Measurements from ENCODE around the gene PPP1R12A. TPM values are rescaled to one million over a fixed set of nuclear protein-coding genes. Genes with fewer than 3 reads are reported as not detected.

PPP1R12A gene
- total and polyA plus RNA-seq, 9 of the 15 experiments (the other 6 are each of a cell fraction or from before 2014, with no cell fraction given) = 26.4 to 119 (median 53.3) TPM

DNA sequence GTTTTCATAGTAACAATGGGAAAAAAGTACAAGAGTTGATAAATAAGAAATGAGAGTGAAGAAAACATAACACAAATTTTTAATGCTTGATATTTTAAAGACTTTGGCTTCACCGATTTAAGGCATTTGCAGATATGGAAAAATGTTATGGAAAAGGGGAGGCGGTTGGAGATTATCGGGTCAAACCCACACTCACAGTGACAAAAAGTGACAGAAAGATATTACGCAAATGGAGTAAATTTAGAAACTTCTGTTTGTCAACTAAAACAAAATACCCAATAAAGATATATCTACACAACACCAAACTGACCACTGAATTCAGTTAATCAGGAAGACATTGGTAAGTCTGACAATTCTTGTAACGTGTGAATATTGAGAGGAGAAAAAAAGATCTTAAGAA, 2.5 kb downstream of the PPP1R12A start:
- DNase-seq (ENCODE audit: extremely low read depth in 1 of 4, low spot score in 3 of 4) (peak in 2 of 4 experiments; percentile 24 to 71), FAIRE-seq (no peak), ATAC-seq (no peak)
- H3K4me3 ChIP-seq = peak overlapping the region; percentile 91
- H3K4me2 ChIP-seq (ENCODE audit: insufficient read depth, low read length) = peak overlapping the region; percentile 95
- ChIA-PET POLR2A (interaction anchor here (1.3 kb wide), 1 partner anchor 11 kb away, joined by 4 read pairs; no protein-coding TSS in a partner anchor), CTCF (ENCODE audit: low intra/inter-chr PET ratio) (no interaction called here)
- no peaks in the 10 kb centered on the region for H3K9me3 ChIP-seq (replicated peaks; ENCODE audit: control insufficient read depth, insufficient read depth, low read depth, low read length)
- no peak overlapping the region for H2AFZ ChIP-seq (ENCODE audit: low read depth, low read length)
- in situ Hi-C loops (cut with MboI) (no loop called here), intact Hi-C loops (cut with micrococcal nuclease) (loop anchor here (2.0 to 10.0 kb wide), 2 partner anchors 46 to 148 kb away; no protein-coding TSS in a partner anchor)
- peak overlapping the region; percentile 97 for H3K27ac ChIP-seq (ENCODE audit: extremely low read depth, low read depth, low read length)
- H4K20me1 ChIP-seq (replicated peaks; ENCODE audit: control insufficient read depth, insufficient read depth, low read length) = 0 out of 2 replicates have a peak, but pooled peaks cover 4% of the 10 kb centered on the region
- peaks cover 3 to 16% of the 10 kb centered on the region in 2 experiments; a peak in 4 of 5 replicates for H3K4me1 ChIP-seq (replicated peaks in 1 of 2; ENCODE audit: control insufficient read depth in 2 of 2, insufficient read depth in 2 of 2, low read length in 2 of 2)
- no peaks in the 10 kb centered on the region for H3K27me3 ChIP-seq (ENCODE audit: control insufficient read depth in 2 of 2, insufficient read depth in 2 of 2, low read length in 2 of 2)
- no peaks in the 10 kb centered on the region for H3K9me1 ChIP-seq (ENCODE audit: control insufficient read depth, insufficient read depth, low read length)
- WGBS (ENCODE audit: insufficient coverage, low coverage, missing lambda C conversion rate) = 1% methylated on average over 5 of the region's 5 CpGs
- H3K36me3 ChIP-seq (ENCODE audit: control insufficient read depth, insufficient read depth, low read length) = peaks cover 5% of the 10 kb centered on the region; the same call in 1 of the 3 replicates
- peak overlapping the region in 1 of 2 experiments; percentile 98; a peak in 3 of 4 replicates for H3K9ac ChIP-seq (ENCODE audit: insufficient read depth in 1 of 2, low read depth in 2 of 2, low read length in 2 of 2)
- BruUV-seq (replicated peaks) = no TSS peak
- peaks cover 98% of the 10 kb centered on the region for H3K79me2 ChIP-seq (ENCODE audit: control insufficient read depth, insufficient read depth, low read length)
- TF ChIP-seq, protein P1, sequence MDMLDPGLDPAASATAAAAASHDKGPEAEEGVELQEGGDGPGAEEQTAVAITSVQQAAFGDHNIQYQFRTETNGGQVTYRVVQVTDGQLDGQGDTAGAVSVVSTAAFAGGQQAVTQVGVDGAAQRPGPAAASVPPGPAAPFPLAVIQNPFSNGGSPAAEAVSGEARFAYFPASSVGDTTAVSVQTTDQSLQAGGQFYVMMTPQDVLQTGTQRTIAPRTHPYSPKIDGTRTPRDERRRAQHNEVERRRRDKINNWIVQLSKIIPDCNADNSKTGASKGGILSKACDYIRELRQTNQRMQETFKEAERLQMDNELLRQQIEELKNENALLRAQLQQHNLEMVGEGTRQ (CRISPR knock-in tag; IDR thresholded peaks at IDR 0.05) = no peak
- TF ChIP-seq ZNF444 (CRISPR knock-in tag; IDR thresholded peaks at IDR 0.05) = no peak
- no peak for TF ChIP-seq SAP30 (IDR thresholded peaks at IDR 0.05; ENCODE audit: borderline replicate concordance, insufficient read depth, low read depth, low read length, poor library complexity, severe bottlenecking)
- peak; percentile 78 for TF ChIP-seq TEAD4 (IDR thresholded peaks at IDR 0.05; ENCODE audit: low read length)
- TF ChIP-seq TEAD4 (CRISPR knock-in tag; IDR thresholded peaks at IDR 0.05; ENCODE audit: borderline replicate concordance) = no peak
- TF ChIP-seq, protein P2, sequence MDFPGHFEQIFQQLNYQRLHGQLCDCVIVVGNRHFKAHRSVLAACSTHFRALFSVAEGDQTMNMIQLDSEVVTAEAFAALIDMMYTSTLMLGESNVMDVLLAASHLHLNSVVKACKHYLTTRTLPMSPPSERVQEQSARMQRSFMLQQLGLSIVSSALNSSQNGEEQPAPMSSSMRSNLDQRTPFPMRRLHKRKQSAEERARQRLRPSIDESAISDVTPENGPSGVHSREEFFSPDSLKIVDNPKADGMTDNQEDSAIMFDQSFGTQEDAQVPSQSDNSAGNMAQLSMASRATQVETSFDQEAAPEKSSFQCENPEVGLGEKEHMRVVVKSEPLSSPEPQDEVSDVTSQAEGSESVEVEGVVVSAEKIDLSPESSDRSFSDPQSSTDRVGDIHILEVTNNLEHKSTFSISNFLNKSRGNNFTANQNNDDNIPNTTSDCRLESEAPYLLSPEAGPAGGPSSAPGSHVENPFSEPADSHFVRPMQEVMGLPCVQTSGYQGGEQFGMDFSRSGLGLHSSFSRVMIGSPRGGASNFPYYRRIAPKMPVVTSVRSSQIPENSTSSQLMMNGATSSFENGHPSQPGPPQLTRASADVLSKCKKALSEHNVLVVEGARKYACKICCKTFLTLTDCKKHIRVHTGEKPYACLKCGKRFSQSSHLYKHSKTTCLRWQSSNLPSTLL (IDR thresholded peaks at IDR 0.05) = no peak
- TF ChIP-seq ZNF12 (CRISPR knock-in tag; IDR thresholded peaks at IDR 0.05) = no peak
- peak; percentile 71; the same call in 1 of the 2 replicates for TF ChIP-seq SMARCC2 (IDR thresholded peaks at IDR 0.05; ENCODE audit: low read depth)

Measured in K562 (cell line).